HG03045 (cell line): ENCODE measurements around the gene KIF26B.
"Not testable (repeated sequence)": the region's sequence is repeated elsewhere in the genome, so short reads cannot be mapped to it uniquely, and the experiment has no call there.

ENCODE experiments used
- ATAC-seq: cut with Tn5 transposase; IDR thresholded peaks from one replicate; pipeline ENCODE4 v1.9.1; 2021; ENCODE audit warnings: mild to moderate bottlenecking, moderate library complexity; ENCODE audit not compliant: unreplicated experiment

KIF26B gene

DNA sequence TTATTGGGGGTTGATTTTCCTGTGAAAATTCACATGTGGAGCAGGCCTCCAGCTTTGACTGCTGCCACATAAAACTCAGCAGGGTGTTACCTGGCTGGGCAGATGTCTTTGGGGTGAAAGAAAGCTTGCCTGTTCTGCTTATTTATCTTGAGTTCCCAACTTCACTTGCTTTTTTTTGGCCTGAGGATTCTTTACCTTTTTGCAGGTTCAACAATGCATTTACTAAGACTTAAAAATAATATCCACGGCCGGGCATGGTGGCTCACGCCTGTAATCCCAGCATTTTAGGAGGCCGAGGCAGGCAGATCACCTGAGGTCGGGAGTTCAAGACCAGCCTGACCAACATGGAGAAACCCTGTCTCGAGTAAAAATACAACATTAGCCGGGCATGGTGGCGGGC lies 509.1 kb downstream of the KIF26B start:
- no peak for ATAC-seq

- ATAC-seq = no peak
Measured at GRCh38 chr1:245666412-245666811, 511.6 kb downstream of the KIF26B start.

GRCh38 chr1:245671349-245671748 lies 516.6 kb downstream of the KIF26B start:
- ATAC-seq = no peak

- no peak for ATAC-seq
Measured at GRCh38 chr1:245671966-245672767, 517.4 kb downstream of the KIF26B start.

DNA sequence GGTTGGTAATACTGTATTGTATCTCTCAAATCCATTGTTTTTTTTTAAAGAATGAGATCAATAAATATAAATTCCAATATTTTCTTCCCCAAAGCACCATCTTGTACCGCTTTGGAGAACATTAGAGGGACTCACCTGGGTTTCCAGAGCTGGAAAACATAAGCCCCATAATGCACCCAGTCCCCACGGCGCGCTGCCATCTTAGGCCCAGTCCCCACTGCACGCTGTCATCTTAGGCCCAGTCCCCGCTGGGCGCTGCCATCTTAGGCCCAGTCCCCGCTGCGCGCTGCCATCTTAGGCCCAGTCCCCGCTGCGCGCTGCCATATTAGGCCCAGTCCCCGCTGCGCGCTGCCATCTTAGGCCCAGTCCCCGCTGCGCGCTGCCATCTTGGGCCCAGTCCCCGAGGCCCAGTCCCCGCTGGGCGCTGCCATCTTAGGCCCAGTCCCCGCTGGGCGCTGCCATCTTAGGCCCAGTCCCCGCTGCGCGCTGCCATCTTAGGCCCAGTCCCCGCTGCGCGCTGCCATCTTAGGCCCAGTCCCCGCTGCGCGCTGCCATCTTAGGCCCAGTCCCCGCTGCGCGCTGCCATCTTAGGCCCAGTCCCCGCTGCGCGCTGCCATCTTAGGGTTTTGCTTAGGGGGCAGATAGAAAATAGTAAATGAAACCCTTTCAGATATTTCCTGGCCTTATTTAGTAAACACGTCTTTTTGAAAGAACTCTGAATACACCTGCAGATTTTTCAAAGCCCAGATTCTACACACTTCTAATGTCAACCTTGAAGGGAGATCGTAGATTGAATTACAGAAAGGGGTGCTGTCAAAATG lies 518.3 kb downstream of the KIF26B start:
- ATAC-seq = not testable (repeated sequence)

DNA sequence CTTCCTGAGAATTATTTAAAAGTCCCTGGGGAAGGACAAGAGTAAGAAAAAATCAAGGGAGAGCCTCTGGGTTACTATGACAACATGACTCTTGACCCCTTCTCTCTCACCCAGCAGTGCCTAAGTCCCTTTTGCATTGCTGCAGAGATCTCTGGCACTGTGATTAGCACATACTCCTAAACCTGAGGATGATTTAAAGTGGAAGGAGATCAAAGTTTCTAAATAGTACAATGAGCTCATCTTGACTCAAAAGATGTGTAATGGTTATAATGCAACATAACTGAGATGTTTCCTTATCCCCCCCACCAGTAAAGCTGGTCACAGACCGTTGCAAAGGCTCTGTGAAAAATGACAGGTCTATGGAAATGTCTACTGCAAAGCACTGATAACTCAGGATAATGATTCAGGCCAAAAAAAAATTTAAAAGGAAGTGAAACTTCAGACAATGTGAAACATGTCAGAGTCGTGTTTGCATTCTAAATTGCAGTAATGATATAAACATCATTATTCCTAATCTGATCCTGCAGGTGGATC lies 519.2 kb downstream of the KIF26B start:
- ATAC-seq = peak; percentile 52

- ATAC-seq = no peak
Measured at GRCh38 chr1:245677461-245678240, 522.9 kb downstream of the KIF26B start.

DNA sequence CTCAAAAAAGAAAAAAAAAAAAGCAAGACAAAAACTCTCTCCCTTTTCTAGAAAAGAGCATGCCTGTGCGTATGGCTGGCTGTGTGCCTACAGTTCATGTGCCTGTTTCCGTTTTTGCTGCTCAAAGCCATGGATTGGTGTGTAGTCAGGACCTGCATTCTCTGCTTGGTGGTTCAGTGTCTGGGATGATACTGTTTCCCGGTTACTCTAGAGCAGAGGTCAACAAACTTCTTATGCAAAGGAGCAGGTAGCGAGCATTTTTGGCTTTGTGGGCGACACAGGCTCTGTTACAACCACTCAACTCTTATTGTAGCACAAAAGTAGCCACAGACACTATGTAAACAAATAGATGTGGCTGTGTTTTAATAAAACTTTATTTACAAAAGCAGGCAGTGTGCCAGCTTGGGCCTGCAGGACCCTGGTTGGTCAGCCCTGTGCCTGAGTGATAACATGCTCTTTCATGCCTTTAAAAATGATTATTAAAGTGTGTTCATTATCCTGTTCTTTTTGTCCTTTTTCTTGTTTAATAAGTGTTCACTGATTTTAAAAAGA lies 524.2 kb downstream of the KIF26B start:
- no peak for ATAC-seq

DNA sequence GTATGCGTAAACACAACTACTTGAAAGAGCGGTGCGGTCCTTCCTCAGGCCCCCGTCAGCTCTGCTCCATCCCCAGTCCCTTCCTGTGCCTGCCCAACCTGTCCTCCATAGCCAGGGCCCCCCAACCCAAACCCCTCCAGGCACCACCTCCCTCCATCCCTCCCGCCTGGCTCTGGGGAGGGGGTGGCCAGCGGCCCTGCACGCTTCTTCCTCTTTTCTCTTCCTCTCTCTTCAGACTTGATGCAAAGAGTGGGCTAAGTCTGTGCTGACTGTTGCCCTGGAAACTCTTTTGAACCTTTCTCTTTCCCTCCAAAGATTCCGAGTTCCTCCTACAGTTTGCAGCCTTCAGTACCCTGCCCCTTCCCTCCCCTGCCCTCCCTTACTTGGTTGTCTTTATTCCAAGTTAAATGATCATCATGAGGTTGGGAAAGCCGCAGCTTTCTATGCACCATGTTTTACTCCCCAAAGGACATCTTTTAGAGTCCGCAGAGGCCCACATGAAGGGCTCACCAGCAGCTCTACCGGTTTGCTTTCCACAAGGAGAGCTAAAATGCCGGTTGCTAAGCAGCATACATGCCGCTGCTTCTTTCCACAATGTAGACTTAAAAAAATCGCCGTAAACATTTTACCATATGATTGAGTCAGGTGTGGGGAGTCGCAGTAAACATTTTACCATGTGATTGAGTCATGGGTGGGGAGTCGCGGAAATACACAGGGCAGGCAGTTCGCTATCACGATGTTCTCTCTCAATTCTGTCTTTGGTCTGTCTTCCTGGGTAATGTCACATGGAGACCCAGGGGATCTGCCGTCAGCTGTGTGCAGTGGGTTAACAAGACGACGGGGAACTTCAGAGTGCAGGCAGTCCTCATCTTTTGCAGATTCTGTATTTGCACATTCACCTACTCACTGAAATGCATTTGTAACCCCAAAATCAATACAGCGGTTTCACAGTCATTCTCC lies 525.3 kb downstream of the KIF26B start:
- no peak for ATAC-seq

GRCh38 chr1:245682638-245683628 lies 528.1 kb downstream of the KIF26B start:
- ATAC-seq = no peak

- ATAC-seq = no peak
Measured at GRCh38 chr1:245683676-245684075, 528.9 kb downstream of the KIF26B start.

DNA sequence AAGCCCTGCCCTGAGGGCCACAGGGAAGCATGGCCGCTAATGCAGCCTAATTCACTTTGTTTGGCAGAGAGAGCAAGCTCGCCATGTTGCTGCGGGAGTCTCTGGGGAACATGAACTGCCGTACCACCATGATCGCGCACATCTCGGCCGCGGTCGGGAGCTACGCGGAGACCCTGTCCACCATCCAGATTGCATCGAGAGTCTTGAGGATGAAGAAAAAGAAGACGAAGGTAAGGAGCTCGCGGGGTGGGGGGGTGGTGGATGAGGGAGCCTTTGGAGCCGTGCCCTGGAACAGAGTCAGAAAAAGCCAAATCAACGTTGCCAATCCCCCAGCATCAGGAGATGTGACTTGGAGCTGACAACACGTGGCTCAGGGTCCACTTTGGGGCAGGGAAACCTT lies 529.4 kb downstream of the KIF26B start:
- ATAC-seq = no peak

- no peak for ATAC-seq
Measured at GRCh38 chr1:245684571-245684970, 529.8 kb downstream of the KIF26B start.

DNA sequence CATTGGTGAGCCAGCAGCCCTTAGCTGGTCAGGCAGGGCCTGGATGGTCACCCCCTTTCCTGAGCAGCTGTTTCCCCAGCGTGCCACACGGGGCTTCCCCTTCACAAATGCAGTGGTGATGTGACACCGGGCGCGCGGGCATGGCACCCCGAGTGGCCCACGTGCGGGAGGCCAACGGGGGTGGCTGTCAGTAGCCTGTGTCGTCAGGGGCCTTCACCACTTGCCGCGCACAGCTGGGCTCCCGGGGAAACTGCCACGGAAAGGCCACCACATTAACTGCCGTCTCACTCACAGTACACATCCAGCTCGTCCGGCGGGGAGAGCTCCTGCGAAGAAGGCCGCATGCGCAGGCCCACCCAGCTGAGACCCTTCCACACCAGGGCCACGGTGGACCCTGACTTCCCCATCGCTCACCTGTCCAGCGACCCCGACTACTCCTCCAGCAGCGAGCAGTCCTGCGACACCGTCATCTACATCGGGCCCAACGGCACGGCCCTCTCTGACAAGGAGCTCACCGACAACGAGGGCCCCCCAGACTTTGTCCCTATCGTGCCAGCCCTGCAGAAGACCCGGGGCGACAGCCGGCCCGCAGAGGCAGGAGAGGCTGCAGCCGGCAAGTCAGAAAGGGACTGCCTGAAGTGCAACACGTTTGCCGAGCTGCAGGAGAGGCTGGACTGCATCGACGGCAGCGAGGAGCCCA lies 530.5 kb downstream of the KIF26B start:
- no peak for ATAC-seq

DNA sequence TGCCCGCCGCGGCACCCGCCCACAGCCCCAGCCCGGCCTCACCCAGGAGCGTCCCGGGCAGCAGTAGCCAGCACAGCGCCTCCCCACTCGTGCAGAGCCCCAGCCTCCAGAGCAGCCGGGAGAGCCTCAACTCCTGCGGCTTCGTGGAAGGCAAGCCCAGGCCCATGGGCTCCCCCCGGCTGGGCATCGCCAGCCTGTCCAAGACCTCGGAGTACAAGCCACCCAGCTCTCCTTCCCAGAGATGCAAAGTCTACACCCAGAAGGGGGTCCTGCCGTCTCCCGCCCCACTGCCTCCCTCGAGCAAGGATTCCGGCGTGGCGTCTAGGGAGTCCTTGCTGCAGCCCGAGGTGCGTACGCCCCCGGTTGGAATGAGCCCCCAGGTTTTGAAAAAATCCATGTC lies 531.2 kb downstream of the KIF26B start:
- no peak for ATAC-seq

DNA sequence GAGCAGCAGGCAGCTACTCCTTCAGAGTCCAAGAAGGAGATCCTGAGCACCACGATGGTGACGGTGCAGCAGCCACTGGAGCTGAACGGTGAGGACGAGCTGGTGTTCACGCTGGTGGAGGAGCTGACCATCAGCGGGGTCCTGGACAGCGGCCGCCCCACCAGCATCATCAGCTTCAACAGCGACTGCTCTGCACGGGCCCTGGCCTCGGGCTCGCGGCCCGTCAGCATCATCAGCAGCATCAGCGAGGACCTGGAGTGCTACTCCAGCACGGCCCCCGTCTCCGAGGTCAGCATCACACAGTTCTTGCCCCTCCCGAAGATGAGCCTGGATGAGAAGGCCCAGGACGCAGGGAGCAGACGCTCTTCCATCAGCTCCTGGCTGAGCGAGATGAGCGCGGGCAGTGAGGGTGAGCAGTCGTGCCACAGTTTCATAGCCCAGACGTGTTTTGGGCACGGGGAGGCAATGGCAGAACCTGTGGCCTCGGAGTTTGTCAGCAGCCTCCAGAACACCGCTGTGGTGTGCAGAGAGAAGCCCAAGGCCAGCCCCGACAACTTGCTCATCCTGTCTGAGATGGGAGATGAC lies 531.8 kb downstream of the KIF26B start:
- no peak for ATAC-seq

- ATAC-seq = no peak
Measured at GRCh38 chr1:245687152-245687635, 532.4 kb downstream of the KIF26B start.
